NCI-H1436 treated with DMSO at 0.1 percent for 48 hours (cell line): ENCODE results near the gene MBP.

ENCODE experiments used
- DNase-seq: peaks from one replicate; lab custom pipeline; 2025; lab: John Stamatoyannopoulos, UW

Gene MBP

GRCh38 chr18:77100751-77101355, 31.7 kb downstream of the MBP start:
- DNase-seq: no peak

GRCh38 chr18:77099485-77100370, 32.9 kb downstream of the MBP start:
- DNase-seq: no peak

DNA sequence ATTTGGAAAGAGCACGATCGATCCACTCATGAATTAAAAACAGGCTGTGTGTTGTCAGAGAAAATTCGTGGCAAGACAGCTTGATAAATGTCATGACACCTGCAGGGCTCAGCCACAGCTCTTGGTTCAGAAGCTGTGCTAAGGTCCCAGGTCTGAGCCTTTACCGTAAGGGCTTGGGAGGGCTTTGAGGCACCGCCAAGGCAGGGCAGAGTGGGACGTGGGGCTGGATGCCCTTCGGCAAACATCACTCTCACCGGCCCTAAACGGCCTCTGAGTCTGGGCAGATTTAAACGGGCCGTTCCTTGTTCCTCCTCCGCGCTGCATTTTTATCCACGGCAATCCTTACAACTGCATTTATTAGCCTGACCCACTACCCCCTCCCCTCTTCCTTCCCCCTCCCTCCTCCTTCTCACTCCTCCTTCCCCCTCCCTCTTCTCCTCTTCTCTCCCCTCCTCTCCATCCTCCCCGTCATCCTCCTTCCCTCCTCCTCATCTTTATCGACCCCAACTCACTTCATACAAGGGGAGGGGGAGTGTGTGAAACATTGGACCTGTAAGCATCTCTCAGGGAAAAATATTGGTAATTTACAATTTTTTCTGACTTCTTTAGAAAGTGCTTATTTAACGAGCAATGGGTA, 33.9 kb downstream of the MBP start:
- no peak for DNase-seq

DNA sequence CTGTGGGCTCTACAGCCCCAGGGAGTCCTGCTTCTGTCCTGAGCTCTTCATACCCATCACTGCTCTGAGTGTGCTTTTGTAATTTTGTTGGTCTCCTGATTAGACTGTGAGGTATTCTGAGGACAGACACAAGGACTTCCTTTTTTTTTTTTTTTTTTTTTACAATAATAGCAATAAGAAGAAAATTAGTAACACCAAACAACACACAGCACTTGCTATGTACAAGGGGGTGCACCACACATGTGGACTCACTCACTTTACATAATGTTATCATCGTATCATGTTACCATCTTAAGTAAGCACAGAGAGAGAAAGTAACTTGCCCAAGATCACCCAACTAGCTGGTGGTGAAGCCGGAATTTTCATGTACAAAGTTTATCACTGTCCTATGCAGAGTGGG, 34.6 kb downstream of the MBP start:
- no peak for DNase-seq

DNA sequence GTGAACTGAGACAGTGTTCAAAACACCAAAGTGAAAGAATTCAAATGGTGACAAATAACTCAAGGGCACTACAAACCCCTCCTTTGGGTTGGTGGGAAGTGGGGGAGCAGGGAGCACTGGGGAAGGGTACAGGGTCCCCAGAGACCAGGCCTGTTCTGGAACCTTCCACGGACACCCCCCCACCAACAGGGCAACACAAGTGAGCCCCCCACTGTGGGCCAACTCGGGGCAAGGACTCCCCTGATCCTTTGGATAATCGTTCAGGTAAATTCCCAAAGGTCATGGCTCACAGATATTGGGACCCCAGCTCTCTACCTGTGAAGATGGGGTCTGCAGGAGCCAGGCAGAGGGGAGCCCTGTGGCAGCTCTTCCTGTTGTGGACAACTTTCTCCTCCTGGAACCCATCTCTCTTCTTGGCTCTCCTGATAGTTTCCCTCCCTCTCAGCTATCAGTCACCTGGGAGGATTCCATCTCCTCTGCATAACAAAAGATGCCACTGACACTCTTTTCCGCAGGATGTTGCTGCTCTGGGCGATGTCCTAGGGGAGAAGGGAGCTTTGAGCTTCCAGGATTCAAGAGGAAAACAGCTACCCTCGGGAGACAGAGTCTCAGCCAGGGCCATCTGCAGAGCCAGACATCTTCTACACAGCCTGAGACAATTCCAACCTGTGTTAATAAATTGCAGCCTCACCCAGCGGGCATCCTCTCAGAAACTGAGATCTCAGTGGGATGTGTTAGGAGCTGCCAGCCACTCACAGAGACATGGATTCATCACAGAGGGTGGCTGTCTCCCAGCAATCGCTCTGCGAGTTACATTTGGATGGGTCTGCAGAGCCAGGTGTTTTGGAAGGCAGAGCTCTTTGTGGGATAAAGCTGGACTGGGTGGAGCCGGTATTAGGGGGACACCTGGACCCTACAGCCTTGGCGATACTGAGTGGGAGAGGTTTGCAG, 35.4 kb downstream of the MBP start:
- no peak for DNase-seq

- no peak for DNase-seq
Measured at GRCh38 chr18:77095391-77096371, 36.9 kb downstream of the MBP start.

DNA sequence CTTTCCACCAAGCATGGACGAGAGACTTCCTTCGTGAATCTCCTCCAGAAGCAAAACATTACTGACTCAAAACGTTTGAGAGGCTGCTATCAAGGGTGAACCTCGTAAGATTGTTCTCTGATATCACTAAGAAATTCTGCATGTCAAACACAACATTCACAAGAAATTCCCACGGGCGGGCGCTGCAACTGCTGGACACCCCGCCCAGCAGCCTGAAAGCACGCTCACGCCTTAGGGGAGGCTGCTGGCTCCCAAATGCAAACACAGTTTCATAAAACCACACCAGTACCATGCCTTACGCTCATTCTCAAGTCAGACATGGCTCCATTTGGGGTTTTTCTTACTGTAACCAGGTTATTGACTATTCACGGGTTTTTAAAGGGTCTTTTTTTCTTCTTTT, 39.0 kb downstream of the MBP start:
- no peak for DNase-seq

- no peak for DNase-seq
Measured at GRCh38 chr18:77093067-77093430, 39.5 kb downstream of the MBP start.

- DNase-seq: no peak
Measured at GRCh38 chr18:77092104-77093066, 40.2 kb downstream of the MBP start.

- no peak for DNase-seq
Measured at GRCh38 chr18:77091366-77091765, 41.2 kb downstream of the MBP start.

DNA sequence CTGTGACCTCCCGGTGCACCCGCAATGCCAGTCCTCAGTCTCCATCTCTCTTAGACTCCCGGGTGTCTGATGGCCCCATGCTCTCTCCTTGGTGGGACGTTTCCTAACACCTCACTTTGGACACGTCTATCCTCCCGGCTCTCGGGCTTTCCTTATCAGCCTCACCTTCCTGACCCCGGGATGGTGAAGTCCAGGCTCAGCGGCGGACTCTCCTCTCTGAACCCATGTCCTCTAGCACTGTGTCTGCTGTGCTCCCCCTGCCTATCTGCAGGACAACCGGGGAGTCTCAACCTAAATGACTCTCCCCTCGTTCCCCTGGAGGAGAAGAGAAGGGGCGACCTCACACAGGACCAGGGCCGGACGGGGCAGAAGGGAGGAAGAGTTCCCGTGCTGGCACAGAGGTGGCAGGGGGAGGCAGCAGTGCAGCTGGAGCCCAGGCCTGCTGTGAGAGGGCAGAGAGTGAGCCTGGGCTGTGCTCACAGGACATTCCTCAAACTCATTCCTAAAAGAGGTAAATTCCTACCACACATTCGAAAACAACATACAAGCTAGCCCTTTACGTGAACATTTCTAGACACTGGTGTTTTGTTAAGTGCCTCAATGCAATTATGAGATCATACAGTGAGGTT, 41.9 kb downstream of the MBP start:
- no peak for DNase-seq

DNA sequence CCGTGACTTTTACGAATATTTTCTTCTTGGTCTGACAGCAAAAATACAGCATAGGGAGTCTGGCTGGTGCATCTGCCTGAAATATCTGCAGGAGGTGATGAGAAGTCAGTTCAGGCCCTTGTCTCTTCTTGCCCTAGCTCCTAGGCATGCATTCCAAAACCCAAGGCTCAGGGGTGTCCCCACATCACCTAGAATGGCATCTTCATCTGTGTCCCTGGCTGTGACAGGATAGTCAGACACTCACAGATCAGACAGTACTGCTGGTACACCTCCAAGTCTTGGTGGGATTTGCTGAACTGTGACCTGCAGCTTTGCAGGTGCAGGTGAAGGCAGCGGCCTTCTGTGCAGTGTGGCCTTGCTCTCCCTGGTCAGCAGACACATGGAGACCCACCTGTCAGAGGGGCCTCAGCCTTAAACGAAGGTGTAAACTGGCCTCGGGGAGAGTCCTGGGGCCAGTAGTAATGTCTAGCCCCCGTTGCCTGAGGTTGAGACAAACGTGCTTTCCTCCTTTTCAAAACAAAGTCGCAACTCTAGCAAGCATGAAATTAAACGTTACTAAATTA, 42.8 kb downstream of the MBP start:
- DNase-seq: no peak

DNA sequence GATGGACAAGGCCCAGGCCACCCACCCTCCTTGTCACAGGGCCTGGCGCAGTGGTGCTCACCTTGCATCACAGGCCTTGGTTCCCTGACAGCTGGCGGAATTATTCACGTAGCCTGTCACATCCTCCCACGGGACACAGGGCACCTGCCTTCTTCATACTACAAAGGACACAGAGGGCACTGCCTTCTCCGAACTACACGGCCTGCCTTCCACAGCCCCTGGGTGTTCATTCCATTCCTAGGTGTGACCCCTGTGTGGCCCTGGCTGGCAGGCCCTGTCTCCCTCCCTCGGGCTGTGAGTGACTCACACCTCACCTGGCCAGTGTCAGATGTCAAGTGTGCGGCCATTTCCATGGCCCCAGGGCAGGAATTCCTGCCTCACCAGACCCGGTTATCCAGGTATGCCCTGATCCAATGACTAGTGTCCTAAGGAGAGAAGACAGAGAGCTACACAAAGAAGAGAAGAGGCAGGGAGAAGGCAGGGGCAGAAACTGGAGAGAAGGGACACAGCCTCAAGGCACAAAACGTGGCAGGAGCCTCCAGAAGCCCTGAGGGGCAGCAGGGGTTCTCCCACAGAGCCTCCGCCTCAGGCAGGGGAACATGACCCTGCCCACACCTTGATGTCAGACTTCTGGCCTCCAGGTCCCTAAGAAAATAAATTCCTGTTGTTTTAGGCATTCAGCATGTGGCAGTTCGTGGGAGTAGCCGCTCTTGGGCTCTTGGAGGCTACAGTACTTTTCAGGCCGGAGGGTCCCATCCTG, 43.4 kb downstream of the MBP start:
- DNase-seq: no peak

- no peak for DNase-seq
Measured at GRCh38 chr18:77087393-77088141, 45.0 kb downstream of the MBP start.

DNA sequence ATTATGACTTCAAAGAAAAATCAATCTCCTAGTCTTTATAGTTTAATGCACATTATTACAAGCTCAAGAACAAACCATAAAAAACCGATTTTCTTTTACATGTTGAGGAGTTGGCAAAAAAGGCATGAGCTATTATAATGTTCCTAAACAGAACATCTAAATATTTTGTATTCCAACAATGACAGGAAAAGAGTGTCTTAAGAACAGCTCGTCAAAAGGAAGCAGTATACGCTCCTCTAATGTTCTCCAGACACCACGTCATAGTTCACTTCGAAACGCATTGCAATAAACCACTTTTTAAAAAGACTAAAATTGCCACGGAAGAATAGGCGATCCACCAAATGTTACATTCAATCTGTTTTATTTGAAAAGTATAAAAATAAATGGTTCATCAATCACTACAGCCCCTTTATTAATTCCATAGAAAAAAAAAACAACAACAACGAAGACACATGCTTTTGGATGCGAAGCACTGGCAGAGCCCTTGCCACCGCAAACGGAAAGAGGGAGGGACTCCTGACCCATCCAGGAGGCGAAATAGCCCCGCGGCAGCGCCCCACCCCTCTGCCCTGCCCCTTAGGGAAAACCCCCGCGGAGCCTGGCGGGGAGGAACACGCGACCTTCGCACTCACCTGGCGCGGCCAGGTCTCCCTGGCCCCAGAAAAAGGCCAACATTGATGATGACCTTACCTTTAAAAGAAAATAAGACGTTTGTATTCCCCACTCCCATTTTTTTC, 45.8 kb downstream of the MBP start:
- no peak for DNase-seq

DNA sequence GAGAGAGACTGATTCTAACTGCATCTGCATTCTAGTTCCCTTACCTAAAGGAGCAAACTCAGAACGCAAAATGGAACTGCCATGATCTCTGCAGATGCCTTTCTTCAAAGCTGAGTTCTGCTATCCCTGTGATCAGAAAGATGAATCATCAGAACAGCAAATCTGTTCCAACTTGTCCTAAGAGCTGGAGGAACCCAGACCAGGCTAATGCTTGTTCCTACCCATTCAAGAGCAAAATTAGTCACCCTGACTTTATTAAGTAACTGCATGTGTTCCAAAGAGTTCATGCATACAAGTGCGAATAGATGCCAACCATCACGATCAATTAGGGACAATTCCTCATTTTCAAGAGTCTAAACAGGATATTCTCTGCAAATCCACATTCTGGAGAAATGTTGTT, 46.5 kb downstream of the MBP start:
- no peak for DNase-seq

DNA sequence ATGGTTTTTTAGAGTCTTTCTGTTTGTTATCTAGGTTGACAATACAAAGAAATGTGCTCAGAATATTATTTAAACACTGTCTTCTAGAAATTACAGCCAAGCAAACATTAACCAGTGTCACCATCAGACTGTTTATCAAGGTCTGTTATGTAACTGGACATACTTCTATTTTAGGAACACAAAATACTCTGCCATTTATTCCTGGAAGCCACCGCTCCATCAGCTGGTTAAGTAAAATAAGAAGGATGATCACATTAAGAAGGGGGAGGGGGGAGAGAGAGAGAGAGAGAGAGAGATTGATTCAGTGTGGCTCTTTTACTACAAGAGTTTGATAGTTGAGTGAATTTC, 47.9 kb downstream of the MBP start:
- DNase-seq: no peak
